Skeletal muscle cell (primary cell): ENCODE data around the gene SUN2.

Source experiments
- DNase-seq: peaks from one replicate; pipeline ENCODE4 v3.0.0-alpha.2; 2010; ENCODE audit warnings: low read depth
- H3K4me3 ChIP-seq: 2 replicates; pipeline ENCODE4 v1.5.1; 2011; ENCODE audit warnings: low read depth, mild to moderate bottlenecking, control low read depth, low read length, moderate library complexity

The SUN2 gene

GRCh38 chr22:38782402-38783094 is 26.8 kb upstream of the SUN2 start:
- DNase-seq = no peak
- no peak overlapping the region for H3K4me3 ChIP-seq

- DNase-seq = no peak
- no peak overlapping the region for H3K4me3 ChIP-seq
Measured at GRCh38 chr22:38781033-38781432, 25.2 kb upstream of the SUN2 start.

- H3K4me3 ChIP-seq = no peak overlapping the region
- DNase-seq = no peak
Measured at GRCh38 chr22:38777087-38777671, 21.4 kb upstream of the SUN2 start.

GRCh38 chr22:38776086-38776485 is 20.3 kb upstream of the SUN2 start:
- no peak for DNase-seq
- H3K4me3 ChIP-seq = no peak overlapping the region

- no peak for DNase-seq
- H3K4me3 ChIP-seq = no peak overlapping the region
Measured at GRCh38 chr22:38775656-38776055, 19.9 kb upstream of the SUN2 start.

GRCh38 chr22:38774496-38775166 is 18.8 kb upstream of the SUN2 start:
- no peak for DNase-seq
- H3K4me3 ChIP-seq = no peak overlapping the region

- H3K4me3 ChIP-seq = no peak overlapping the region
- no peak for DNase-seq
Measured at GRCh38 chr22:38773363-38773946, 17.7 kb upstream of the SUN2 start.

- DNase-seq = no peak
- H3K4me3 ChIP-seq = no peak overlapping the region
Measured at GRCh38 chr22:38772623-38772873, 16.8 kb upstream of the SUN2 start.

- no peak for DNase-seq
- H3K4me3 ChIP-seq = no peak overlapping the region
Measured at GRCh38 chr22:38770257-38770949, 14.6 kb upstream of the SUN2 start.

GRCh38 chr22:38768036-38768435 is 12.2 kb upstream of the SUN2 start:
- DNase-seq = no peak

GRCh38 chr22:38767313-38767712 is 11.5 kb upstream of the SUN2 start:
- H3K4me3 ChIP-seq = no peak overlapping the region
- DNase-seq = no peak

More at GRCh38 chr22:38768036-38768435, 12.2 kb upstream of the SUN2 start:
- H3K4me3 ChIP-seq = no peak overlapping the region

- no peak for DNase-seq
- H3K4me3 ChIP-seq = no peak overlapping the region
Measured at GRCh38 chr22:38766076-38766777, 10.4 kb upstream of the SUN2 start.

GRCh38 chr22:38762551-38762983 is 6.8 kb upstream of the SUN2 start:
- no peak overlapping the region for H3K4me3 ChIP-seq
- no peak for DNase-seq

- H3K4me3 ChIP-seq = no peak overlapping the region
Measured at GRCh38 chr22:38761202-38762162, 5.7 kb upstream of the SUN2 start.

GRCh38 chr22:38760477-38761201 is 4.8 kb upstream of the SUN2 start:
- no peak for DNase-seq

More at GRCh38 chr22:38761202-38762162, 5.7 kb upstream of the SUN2 start:
- DNase-seq = no peak

GRCh38 chr22:38759005-38759404 is 3.2 kb upstream of the SUN2 start:
- no peak for DNase-seq
- H3K4me3 ChIP-seq = no peak overlapping the region

More at GRCh38 chr22:38760477-38761201, 4.8 kb upstream of the SUN2 start:
- no peak overlapping the region for H3K4me3 ChIP-seq

GRCh38 chr22:38758276-38758945 is 2.6 kb upstream of the SUN2 start:
- H3K4me3 ChIP-seq = no peak overlapping the region
- no peak for DNase-seq
